C1 segment of cervical spinal cord (tissue), 14 donors: ENCODE results near the gene TMEM108.

ENCODE experiments used
- DNase-seq, 14 donors: peaks; one replicate each; lab custom pipeline; 2025; lab: John Stamatoyannopoulos, UW

TMEM108 gene

GRCh38 chr3:133054586-133054985 lies 16.4 kb downstream of the TMEM108 start:
- no peak for DNase-seq

GRCh38 chr3:133055339-133055738 lies 17.1 kb downstream of the TMEM108 start:
- DNase-seq = no peak

GRCh38 chr3:133058243-133058642 lies 20.1 kb downstream of the TMEM108 start:
- no peak for DNase-seq

GRCh38 chr3:133058831-133059230 lies 20.6 kb downstream of the TMEM108 start:
- DNase-seq = no peak

- no peak for DNase-seq
Observed at GRCh38 chr3:133065193-133065961, 27.2 kb downstream of the TMEM108 start.

- DNase-seq = peak in 1 of 14 donors; percentile 13
Observed at GRCh38 chr3:133066026-133066425, 27.8 kb downstream of the TMEM108 start.

GRCh38 chr3:133069556-133070286 lies 31.5 kb downstream of the TMEM108 start:
- DNase-seq = no peak

GRCh38 chr3:133074977-133075376 lies 36.8 kb downstream of the TMEM108 start:
- no peak for DNase-seq

- DNase-seq = no peak
Observed at GRCh38 chr3:133077688-133078087, 39.5 kb downstream of the TMEM108 start.

GRCh38 chr3:133079621-133080020 lies 41.4 kb downstream of the TMEM108 start:
- DNase-seq = no peak

GRCh38 chr3:133081016-133081415 lies 42.8 kb downstream of the TMEM108 start:
- no peak for DNase-seq

- DNase-seq = no peak
Observed at GRCh38 chr3:133083395-133083794, 45.2 kb downstream of the TMEM108 start.

- DNase-seq = no peak
Observed at GRCh38 chr3:133089906-133090485, 51.8 kb downstream of the TMEM108 start.

- no peak for DNase-seq
Observed at GRCh38 chr3:133092681-133093080, 54.5 kb downstream of the TMEM108 start.

GRCh38 chr3:133093366-133093765 lies 55.2 kb downstream of the TMEM108 start:
- DNase-seq = no peak

- DNase-seq = no peak
Observed at GRCh38 chr3:133096900-133097613, 58.9 kb downstream of the TMEM108 start.

- DNase-seq = no peak
Observed at GRCh38 chr3:133103706-133104105, 65.5 kb downstream of the TMEM108 start.

- DNase-seq = no peak
Observed at GRCh38 chr3:133106169-133106568, 68.0 kb downstream of the TMEM108 start.

GRCh38 chr3:133112666-133113065 lies 74.5 kb downstream of the TMEM108 start:
- no peak for DNase-seq

- no peak for DNase-seq
Observed at GRCh38 chr3:133113526-133113925, 75.3 kb downstream of the TMEM108 start.

- no peak for DNase-seq
Observed at GRCh38 chr3:133113927-133114597, 75.9 kb downstream of the TMEM108 start.
